HG03571 (cell line): ENCODE data around the gene AMOTL1.
"Not testable (repeated sequence)": the region's sequence is repeated elsewhere in the genome, so short reads cannot be mapped to it uniquely, and the experiment has no call there.

Source experiments
- ATAC-seq: cut with Tn5 transposase; IDR thresholded peaks from one replicate; pipeline ENCODE4 v1.9.1; 2021; ENCODE audit not compliant: unreplicated experiment

Gene AMOTL1

DNA sequence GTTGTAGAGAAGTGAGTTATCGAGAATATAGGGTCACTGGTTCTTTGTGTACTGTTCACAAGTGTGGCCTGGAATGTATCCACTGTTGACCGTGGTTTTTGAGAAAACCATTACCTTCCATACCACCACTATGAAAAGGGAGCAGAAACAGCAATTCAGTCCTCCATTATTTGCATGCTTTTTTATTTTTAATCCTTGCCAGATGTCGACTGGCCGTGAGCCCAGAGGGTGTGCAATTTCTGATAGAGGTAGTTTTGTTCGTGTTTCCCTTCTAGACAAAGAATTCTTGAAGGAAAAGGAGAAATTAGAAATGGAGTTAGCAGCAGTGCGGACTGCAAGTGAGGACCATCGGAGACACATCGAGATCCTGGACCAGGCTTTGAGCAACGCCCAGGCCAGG is 81.7 kb downstream of the AMOTL1 start:
- no peak for ATAC-seq

DNA sequence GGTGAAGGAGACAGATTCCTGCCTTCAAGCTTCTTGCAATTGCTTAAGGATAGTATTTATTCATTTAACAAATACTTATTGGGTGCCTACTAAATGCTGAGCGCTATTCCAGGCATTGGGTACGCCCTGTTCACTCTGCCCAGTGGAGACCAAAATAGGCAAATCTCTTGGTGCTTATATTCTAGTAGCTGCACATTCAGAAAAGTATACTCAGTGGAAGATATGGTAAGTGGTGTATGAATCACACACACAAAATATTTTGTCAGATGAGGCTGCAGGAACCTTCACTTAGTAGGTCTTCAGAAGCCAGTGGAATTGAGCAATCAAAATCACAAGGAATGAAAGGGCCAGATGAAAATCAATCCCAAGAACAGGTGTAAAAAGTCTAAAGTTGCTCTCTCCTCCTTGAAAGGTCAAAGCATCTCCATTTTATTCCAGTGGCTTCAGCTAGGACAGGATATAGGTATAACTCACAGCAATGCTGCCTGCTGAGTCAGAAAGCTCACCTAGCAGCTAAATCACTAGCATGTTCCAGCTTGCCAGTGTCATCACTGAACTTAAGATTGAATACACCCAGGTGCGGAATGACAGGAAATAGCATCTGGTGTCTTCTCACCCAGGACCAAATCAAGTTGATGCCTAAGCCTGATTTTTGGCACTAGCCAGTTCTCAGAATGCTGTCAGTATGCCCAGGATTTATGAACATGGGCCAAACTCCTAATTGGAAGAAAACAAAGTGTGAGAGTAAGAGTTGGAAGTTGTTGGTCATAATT is 83.9 kb downstream of the AMOTL1 start:
- no peak for ATAC-seq

DNA sequence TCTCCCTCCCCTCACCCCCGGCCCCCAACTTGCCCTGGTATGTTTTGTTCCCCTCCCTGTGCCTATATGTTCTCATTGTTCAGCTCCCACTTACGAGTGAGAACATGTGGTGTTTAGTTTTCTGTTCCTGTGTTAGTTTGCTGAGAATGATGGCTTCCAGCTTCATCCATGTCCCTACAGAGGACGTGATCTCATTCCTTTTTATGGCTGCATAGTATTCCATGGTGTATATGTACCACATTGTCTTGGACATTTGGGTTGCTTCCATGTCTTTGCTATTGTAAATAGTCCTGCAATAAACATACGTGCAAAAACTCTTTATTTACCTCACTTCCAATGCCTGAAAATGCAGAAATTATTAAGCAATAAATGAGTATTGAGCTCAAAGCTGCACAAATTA is 85.1 kb downstream of the AMOTL1 start:
- not testable (repeated sequence) for ATAC-seq

DNA sequence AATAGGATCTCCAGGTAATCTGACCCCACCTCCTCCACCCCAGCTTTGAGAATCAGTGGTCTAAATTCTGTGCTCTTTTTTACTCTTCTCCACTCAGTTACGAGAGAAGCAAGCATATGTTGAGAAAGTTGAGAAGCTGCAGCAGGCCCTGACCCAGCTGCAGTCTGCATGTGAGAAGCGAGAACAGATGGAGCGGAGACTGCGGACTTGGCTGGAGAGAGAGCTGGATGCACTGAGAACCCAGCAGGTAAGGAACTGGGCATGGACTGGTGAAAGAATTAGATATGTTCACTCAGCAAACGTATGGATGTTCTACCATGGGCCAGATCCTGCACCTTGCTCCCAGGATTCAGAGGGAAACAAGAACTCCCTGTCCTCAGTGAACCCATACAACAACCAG is 85.7 kb downstream of the AMOTL1 start:
- ATAC-seq = no peak

DNA sequence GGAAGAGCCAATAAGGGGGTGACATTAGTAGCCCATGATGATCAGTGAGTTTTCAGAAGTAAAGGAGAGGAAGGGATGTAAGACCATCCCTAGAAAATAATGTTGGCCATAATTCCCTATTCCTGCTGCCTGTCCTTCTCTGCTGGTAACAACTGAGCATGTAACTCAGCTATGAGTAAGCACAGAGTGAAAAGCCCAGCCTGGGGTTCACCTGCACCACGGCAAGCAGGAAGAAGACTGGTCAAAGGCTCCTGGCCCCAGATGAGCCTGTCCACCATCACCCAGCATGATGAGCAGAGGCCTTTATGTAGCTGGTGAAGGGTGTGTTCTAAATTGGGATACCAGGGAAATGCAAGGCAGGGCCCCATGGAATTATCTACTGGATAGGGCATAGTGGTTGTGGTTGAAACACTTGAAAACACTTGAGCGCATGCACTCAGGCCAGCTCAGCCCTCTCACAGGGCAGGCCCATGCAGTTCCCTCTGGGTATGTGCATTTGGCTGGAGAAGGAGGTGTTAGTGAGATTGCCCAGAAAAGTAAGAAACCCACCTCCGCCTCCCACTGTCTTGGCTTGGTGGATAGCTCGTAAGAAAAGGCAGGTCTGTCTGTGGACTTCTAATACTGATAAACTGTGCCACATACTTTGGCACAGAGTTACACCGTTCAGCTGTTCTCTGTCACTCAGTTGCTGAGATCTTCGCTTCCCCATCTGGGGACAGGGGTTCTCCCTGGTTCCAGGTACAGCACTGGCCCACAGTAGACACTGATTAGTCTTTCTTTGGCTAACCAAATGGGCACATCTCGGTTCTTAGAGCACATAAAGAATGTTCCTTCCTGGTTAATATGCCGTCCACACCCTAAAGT is 86.8 kb downstream of the AMOTL1 start:
- no peak for ATAC-seq

DNA sequence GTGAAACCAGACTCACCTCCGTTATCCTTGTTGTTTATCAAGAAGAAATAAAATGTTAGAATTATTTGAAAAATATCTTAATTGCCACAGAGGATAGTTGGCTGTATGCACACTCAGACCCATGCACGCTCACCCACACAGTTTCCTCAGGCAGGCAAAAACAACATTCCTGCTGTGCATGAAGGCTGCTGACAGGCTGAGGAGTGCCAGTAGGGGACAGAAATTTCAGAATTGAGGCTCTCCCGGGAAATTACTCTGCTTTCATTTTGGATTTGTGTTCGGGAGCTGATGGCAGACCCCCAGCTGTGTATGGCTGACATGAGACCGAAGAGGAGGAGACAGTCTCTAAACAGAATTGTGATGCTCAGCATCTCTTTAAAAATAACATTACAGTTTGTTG is 87.5 kb downstream of the AMOTL1 start:
- no peak for ATAC-seq

DNA sequence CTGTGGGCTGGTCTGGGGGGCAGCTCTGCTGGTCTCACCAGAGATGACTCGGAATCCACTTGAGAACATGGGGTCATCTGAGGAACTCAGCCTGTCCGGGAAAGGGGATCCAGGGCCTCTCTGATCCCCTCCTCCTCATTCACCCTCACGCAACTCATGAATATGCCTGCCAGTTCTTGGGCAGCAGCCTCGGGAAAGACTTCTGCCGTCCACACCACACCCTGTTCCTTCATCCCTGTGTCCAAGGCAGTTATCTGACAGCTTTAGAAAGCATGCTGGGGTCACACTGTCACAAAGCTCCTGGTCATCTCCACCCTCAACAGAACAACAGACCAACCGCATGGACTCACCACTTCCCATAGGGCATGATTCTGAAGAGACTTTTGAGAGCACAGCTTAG is 88.3 kb downstream of the AMOTL1 start:
- ATAC-seq = no peak

DNA sequence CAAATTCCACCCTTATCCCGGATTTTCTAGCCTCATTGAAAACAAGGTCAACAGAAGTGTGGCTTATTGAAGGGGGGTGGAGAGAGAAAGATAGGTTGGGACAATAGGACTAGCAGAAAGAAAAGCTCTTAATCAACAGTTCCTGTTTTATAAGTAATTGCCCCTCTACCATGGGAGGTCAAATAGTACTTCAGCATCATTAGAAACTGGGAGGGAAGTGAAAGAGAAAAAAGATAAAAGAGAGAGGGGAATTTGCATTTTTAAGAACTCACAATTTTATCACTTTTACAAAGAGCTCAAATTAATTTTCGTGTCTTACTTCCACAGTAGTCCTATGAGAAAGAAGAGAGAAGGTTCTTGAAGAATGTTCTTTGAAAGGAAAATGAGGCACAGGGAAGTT is 89.2 kb downstream of the AMOTL1 start:
- ATAC-seq = no peak

DNA sequence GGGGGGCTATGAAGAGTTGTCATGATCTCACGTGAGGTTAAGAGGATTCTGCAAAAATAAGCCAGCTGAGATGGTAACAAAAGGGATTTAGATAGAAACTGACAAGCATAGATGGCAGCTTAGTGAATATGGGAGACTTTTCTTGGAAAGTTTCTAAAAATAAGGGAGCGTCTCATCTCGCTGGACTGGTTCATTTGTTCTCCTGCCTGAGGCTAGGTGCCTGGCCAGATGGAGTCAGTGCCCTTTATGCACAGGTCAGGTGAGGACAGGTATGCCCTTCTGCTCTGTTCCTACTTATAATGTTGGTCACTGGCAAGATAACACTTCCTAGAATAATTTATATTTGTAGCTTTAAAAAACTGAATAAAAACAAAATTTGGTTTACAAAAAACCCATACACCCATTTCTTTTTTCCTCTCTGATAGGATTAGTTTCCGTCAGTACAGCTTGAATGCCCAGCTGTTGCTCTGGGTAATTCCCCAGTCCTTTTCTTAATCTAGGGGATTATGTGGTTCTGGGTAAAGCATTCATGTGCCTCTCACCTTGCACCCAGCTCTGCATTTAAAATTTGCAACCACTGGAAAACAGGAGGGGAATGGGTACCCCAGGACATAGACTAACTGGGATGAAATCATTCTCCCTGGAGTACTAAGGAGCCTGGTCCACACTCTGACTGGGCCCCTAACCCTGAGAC is 90.0 kb downstream of the AMOTL1 start:
- ATAC-seq = no peak

DNA sequence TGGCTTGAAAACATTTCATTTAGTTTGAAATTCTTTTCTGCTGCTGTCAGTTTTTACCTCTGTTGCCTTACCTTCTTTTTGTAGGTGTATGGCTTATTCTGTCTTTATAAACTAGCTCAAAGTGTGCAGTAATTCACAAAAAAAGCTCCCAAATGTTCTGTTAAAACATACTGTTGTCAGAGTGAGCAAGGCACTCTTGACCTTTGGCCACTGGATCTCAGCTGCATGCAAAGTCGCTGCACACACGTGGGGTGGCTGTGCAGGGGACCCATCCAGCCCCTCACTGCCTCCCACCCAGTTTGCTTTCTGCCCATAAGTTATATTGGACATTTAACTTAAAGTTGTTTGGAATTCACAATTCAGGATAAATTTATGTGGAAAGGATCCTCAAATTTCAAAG is 92.2 kb downstream of the AMOTL1 start:
- no peak for ATAC-seq

DNA sequence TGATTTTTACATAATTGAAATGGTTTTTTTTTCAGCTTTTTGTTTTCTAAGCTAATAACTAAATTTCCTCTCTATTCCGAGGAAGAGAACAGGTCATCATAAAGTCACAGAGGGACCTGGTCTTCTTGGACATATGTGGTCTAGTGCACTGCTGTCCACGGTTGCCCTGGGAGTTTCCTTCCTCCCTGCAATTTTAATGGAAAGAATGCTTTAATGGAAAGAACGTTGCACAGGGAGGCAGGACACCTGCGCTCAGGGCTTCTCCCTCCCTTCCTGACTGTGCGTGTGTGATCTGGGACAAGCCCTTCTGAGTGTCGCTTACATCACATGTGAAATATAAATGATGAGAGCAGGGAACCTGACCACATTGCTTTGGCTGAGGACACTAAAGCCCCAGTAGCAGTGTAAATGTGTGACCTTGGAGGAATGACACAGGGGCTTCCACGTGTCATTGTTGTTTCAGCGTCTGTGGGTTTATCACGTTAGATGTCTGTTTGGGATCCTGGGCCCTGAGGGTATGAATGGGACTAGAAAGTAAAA is 93.2 kb downstream of the AMOTL1 start:
- ATAC-seq = no peak

DNA sequence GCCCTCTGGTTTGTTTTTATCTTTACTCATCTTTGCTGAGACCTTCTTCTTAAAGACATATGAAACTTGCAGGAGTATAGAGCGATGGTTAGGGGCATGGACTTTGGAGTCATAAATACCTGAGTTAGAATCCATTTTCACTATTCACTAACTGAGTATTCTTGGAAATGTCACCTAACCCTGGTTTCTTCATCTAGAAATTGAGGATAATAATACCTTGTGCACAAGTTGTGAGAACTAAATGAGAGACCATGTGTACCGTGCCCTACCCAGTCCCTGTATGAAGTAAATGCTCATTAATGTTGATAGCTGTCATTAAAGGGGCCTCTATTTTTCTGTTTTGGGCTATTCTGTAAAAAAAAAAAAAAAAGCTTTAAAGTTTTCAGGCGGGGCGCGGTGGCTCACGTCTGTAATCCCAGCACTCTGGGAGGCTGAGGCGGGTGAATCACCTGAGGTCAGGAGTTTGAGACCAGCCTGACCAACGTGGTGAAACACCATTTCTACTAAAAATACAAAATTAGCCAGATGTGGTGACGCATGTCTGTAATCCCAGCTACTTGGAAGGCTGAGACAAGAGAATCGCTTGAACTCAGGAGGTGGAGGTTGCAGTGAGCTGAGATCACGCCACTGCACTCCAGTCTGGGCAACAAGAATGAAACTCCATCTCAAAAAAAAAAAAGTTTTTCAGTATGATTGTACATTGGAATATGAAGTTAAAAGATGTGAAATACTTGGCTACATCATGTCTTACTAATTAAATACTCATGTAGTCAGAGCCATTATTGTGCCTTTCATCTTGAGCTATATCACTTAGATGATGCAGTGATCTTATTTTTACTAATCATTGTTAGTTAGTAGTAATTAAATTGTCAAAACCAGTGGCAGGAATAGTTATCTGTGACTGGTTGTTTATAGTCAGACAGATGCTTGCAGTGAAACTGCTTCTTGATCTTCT is 95.0 kb downstream of the AMOTL1 start:
- ATAC-seq = no peak

DNA sequence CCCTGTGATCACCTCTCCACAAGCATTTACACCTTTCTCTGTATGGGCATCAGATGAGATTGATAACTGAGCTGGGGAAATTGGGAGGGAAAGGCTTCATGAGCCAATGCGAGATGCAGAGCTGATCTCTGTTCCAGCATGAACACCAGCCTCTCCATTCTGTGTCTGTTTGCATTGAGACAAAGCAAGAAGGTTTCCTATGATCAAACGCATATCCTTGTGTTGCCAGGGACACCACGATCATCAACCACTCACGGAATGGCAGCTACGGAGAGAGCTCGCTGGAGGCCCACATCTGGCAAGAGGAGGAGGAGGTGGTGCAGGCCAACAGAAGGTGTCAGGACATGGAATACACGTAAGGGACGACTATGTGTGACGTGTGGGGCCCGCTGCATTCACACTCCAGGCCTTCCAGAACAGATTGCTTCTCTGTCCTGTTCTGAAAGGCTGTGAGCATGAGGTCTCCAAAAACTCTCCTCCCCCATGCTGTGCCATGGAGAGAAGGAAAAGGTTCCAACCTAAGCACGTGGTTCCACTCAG is 96.4 kb downstream of the AMOTL1 start:
- ATAC-seq = no peak

DNA sequence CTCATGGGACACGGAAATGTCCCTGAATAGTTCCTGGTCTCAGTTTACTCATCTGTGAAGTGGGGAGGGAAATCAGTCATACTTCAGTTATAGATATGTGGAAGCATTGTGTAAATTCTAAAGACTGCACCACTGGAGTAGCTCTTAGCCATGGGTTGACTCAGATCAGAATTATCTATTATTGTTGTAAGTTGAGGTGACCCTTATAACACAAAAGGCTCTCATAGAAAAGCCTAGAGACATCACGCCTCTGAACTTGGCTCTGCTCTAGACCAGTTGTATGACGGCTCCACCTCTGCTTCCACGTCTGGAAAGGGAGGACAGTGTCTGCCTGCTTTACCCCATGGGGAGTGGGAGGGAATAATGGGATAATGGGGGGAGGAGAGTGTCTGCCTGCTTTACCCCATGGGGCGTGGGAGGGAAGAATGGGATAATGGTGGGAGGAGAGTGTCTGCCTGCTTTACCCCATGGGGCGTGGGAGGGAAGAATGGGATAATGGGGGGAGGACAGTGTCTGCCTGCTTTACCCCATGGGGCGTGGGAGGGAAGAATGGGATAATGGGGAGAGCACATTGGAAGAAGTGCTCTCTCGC is 98.2 kb downstream of the AMOTL1 start:
- no peak for ATAC-seq

DNA sequence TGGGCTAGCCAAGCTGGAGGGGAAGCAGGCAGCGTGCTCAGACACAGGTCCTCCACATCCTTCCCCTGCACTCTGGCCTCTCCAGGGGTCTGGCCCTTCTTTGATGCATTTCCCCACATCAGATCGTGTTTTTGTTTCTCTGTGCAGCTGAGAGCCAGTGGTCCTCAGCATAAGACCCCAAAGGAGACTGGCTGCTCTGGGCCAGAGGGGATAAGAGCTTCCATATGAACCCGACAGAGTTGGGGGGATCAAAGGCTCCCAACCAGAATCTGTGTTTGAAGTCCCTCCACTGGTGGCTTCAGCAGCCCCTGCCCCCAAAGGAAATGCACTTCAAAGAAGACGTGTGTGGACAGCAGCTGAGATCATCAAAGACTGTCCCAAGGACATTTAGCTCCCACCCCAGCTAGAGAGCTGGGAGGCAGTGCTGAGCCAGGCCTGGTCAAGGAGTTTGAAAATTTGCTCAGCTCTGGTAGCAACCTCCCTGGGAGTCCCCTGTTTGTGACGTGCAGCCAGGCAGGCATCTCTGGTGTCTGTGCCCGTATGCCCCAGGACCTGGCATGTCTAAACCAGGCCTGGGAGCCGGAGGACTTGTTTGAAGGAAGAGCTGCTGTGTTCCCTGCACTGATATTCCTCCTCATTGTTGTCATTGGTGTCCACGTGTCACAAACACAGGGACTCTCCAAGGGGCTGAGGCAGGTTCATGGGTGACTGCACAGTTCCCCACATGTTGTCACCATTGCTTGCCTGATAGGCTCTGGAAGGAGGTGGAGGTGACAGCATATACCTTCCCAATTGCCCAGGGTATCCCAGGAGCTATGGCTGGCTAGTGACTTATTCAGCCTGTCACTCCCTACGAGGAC is 99.0 kb downstream of the AMOTL1 start:
- no peak for ATAC-seq

DNA sequence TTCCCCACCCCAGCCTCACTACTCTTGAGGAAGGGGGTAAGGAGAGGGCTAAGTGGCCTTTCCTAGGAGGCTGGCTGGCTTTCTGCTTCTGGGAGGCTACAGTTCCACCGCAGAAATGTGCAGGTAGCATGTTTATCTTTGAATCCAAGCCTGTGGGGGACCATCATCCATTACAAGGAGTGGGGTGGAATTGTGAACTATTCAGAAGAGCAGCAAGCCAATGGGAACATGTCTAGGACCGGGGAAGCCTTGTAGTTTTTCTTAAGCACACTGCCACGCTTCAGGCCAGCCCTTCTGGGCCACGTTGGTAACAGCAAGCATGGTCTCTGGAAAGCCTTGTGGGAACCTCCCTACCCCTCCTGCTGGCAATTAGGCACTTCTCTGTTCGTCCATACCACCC is 100.3 kb downstream of the AMOTL1 start:
- no peak for ATAC-seq

DNA sequence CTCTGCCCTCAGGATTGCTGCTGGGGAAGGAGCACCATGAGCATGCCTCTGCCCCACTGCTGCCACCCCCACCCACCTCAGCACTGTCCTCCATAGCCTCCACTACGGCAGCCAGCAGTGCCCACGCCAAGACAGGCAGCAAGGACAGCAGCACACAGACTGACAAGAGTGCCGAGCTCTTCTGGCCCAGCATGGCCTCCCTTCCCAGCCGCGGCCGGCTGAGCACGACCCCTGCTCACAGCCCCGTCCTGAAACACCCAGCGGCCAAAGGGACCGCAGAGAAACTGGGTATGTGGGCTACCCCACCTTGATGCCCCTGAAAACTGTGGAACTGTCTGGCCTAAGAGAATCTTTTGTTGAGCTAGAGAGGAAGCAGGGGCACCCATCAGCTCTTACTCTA is 101.0 kb downstream of the AMOTL1 start:
- no peak for ATAC-seq

DNA sequence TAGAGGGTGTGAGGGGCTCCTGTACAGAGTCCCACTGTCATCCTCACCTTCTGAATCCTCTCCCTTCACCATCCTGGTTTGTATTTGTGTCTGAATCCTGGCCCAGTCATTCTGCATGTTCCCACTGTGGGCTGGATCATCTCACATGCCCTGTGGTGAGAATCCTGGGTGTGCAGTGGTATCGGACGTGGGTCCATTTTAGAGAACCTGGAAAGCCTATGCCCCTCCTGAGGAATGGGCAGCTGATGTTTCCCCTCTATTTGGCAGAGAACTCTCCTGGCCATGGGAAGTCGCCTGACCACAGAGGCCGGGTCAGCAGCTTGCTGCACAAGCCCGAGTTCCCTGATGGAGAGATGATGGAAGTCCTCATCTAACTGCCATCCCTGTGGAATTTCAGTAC is 102.3 kb downstream of the AMOTL1 start:
- no peak for ATAC-seq
